HG02759 (cell line): ENCODE results near the gene RASAL2.
"Not testable (repeated sequence)": the region's sequence is repeated elsewhere in the genome, so short reads cannot be mapped to it uniquely, and the experiment has no call there.

Experiments
- ATAC-seq: cut with Tn5 transposase; IDR thresholded peaks from one replicate; pipeline ENCODE4 v1.9.1; 2021; ENCODE audit warnings: mild to moderate bottlenecking, moderate library complexity; ENCODE audit not compliant: unreplicated experiment

Gene RASAL2

DNA sequence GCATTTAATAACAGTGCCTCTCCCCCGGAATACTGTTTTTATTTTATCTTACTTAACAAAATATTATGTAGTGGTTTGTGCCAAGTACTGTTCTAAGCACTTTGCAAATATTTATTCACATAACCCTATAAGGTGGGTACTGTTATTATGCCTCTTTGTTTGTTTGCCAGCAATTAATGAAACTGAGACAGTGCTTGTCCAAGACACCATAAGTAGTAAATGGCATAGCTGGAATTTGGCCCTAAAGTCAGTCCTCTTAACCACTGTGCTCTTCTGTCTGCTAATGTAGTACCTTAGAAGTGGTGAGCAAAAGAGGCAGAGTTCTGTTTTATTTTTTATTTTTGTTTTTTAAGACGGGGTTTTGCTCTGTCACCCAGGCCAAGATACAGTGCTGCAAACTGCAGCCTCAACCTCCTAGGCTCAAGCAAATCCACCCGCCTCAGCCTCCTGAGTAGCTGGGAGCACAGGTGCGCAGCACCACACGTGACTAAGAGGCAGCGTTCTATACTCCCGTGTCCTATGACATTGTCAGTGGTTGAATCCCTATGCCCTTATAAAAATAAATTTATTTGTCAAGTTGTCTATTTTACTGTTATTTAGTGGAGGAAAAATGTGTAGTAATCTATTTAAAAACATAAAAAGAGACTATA, 237.1 kb downstream of the RASAL2 start:
- no peak for ATAC-seq

DNA sequence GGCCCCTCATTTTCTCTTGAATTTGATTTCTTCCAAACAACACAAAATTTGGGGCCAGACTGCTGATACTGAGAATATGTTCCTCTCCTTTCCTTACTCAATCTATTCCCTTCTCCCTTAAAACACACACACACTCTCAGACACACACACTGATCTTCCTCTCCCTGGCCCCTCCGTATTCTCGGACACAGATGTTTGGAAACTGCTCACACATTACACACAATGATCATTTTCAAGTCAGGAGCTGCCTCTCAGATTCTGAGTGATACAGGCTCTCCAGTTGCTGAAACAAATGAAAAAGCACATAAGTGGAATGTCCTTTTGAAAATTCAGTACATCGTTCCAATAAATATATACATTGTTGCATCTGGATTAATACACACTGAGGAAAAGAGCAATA, 241.5 kb downstream of the RASAL2 start:
- ATAC-seq, result no peak

DNA sequence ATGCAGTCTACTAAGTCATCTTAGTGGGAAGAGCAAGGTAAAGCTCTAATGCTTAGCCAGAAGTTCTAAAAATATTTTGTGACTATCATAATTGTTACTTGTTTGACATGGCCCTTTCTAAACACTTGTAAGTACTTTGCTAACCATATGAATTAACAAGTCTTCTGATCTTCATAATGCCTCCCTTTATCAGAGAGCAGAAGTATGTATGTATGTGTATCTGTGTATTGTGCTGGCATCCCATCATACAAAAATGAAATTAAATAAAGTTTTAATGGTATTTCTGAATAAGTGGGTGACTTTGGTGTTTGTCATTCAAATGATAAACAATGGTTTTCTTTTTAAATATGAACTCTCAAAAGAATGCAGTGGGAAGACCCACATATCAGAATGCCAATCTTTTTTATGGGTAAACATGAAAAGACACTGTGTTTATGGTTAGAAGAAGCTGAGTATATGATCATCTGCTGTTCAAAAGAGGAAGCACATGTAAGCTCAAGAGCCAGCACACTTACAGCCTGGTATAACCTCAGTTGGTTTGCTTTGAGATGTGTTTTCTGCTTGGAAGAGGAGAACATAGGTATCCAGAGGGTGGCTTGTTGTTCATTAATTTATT, 243.3 kb downstream of the RASAL2 start:
- ATAC-seq, result no peak

DNA sequence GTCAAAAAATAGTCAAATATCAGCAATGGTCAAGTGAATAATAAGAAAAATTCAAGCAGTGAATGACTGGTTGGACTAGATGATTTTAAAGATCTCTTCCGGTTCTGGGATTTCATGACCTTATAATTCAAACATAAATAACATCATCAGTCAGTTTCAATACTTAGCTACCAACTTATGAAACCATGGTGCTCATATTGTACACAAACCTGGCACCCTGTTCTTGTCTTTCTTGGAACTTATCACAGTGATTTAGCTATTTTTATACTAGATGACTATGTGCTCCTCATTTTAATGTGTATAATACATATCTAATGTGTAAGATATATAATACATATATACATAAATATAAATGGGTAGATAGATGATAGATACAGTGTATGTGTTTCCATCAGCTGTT, 245.9 kb downstream of the RASAL2 start:
- ATAC-seq, result no peak

DNA sequence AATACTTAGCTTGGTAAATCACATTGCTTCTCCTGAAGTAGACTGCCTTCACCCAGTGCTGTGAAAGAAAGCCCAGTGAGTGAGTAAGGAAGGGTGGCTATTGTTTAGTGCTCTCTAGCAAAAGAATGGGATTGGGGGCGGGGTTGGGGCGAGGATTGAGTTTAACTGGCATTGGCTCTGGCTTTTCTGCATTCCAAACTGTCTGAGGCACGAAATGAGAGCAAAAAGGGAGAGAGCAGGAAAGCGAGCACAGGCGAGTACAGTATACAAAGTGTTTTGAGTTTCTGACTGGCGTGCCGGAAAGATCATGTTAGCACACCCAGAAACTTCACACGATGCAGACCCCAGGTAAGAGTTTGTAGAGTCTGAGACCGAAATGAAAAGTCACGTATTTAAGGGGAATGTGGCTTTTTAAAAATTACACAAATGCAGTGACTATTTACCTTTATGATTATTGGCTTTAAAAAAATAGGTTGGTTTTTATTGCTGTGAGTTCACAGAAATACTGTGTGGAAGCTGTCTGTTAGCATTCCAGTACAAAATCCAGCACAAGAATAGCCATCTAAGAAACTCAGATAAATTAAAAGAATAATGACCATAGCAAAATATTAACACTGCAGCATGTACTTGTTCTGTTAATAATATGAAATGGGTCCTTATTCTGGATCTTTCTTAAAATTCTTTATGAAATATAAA, 247.5 kb downstream of the RASAL2 start:
- ATAC-seq, result no peak

DNA sequence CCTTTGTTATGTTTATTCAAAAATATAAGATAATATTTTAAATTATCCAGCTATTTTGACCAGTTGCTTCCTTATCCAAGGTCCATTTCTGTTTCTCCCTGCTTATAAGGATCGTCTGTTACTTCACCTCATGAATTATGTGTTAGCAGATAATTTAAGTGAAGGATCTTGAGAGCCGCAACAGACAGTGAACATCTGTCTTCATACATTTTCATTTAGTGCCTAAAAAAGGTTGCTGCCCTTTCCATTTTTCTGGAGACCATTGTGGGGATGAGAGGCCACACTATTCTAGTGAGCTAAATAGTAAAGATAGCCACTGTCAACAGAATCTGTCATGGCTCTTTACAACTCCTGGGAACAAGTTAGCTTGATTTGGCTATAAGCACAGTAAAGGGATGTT, 248.8 kb downstream of the RASAL2 start:
- ATAC-seq, result no peak

DNA sequence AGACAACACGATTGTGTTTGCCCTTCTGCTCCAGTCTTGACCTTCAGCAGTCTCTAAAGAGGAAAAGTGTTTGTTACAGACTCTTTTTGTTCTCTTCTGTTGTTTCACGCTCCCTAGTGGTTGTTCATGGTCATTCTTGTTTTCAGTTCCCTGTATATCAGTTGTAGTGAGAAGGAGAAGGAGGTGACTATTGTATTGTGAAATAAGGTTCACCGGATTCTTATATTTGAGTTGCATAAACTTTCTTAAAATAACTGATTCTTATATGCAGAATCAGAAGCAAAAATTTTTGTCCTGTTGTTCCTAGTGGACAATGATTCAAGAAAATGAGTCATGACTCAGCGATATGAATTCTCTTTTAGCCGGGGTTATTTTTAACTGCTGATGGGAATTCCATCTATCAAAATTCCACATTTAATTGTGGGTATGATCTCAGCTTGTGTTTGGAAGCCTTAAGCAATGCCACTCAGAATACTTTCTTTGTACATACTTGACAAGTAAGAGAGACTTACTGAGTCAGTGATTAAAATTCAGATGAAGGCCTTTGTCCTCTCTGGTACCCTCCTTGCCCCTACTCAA, 250.7 kb downstream of the RASAL2 start:
- peak; percentile 42 for ATAC-seq

DNA sequence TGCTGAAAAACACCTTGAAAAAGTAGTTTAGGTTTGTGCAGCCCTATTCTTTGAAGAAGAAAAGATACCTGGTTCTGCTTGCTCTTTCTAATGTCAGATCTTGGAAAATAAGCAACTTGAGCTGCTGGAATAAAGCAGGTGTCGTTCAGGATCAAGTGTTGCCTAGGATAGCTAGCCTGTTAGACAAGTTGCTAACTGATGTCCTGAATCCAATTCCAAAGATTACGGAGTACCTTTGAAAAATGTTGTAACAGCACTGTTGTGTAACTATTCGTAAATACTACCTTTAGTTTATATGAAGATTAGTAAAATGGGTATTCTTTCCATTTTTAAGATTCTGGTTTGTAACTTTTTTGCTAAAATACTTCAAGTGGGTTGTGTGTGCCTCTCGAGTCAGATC, 251.3 kb downstream of the RASAL2 start:
- no peak for ATAC-seq

DNA sequence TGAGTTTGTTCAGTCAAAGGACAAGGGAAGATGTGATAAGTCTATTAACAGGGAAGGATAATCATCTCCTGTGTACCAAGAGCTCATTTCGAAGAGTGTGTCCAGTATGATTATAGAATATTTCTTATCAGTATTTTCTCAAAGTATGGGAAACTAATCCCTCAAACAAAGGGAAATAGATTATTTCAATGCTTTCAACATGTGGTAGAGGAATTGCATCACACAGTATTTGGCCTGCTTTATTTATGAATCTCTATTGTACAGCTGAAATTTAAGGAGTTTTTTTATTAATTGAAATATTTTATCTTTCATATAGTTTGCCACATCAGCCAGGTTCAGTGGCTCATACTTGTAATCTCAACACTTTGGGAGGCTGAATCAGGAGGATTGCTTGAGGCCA, 251.9 kb downstream of the RASAL2 start:
- ATAC-seq, result no peak

DNA sequence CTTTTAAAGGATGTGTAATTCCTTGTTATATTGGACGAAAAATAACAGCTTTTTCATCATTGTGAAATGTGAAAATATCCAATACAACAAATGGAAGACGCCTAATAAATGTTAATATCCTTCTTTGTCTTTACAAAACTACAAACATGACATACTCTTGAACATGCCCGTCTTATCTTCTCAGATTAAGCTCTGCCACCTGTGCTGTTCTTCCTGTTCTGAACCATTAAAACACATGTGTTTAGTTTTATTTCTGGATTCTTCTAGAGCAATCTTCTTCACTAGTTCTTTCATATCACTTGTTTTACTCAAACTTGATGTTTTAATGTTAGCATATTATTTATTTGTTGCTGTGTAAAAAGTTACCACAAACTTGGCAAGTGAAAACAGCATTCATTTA, 255.9 kb downstream of the RASAL2 start:
- ATAC-seq, result no peak

DNA sequence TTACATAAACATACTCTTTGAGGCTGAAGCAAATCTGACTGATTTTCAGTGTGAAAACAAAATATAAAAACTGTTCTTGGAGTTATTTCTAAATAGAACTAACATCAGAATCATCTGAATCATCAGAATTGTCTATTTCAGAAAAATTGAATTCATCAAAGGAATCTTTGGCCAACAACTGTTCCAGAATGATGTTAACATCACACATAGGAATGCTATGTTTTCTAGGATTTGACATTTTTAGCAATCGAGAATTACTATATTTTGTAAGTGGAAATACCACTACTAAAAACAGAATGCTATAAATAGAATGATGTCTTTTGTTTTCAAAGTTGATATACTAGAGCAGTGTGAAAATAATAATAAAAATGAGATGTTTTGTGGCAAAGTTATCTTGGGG, 258.0 kb downstream of the RASAL2 start:
- not testable (repeated sequence) for ATAC-seq

DNA sequence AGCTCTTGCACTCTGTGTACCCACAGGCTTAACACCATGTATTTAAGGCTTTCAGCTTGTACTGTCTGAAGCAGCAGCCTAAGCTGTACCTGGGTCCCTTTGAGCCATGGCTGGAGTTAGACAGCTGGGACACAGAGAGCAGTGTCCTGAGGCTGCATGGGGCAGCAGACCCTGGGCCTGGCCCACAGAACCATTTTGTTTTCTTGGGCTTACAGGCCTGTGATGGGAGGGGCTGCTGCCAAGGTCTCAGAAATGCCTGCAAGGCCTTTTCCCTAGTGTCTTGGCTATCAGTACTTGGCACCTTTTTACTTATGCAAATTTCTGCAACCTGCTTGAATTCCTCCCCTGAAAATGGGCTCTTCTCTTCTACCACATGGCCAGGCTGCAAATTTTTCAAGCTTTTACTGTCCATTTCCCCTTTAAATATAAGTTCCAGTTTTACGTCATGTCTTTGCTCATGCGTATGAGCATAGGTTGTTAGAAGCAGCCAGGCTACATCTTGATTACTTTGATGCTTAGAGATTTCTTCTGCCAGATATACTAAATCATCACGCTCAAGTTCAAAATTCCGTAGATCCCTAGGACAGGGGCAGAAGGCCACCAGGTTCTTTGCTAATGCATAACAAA, 259.0 kb downstream of the RASAL2 start:
- no peak for ATAC-seq

DNA sequence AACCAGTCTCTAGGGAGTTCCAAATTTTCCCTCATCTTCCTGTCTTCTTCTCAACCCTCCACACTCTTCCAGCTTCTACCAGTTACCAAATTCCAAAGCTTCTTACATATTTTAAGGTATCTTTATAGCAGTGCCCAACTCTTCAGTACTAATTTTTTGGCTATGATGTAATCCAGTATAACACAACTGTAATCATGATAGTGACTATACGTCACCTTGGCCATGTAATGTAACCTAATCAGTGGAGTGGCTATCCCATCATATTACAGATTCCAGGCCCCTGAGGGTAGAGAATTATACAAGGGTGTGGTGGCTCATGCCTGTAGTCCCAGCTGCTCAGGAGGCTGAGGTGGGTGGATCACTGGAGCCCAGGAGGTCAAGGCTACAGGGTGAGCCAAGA, 259.6 kb downstream of the RASAL2 start:
- no peak for ATAC-seq

DNA sequence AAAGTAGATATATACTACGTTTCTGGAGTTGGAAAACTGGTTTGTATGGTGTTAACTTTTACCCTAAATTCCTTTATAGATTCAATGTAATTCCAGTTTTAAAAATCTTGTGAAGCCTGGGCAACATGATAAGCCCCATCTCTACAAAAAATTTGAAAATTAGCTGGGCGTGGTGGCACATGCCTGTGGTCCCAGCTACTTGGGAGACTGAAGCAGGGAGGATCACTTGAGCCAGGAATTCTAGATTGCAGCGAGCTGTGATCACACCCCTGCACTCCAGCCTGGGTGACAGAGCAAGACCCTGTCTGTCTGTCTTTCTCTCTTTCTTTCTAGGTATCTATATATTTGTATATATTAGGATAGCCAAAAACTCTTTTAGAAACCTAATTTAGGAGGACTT, 260.9 kb downstream of the RASAL2 start:
- no peak for ATAC-seq

DNA sequence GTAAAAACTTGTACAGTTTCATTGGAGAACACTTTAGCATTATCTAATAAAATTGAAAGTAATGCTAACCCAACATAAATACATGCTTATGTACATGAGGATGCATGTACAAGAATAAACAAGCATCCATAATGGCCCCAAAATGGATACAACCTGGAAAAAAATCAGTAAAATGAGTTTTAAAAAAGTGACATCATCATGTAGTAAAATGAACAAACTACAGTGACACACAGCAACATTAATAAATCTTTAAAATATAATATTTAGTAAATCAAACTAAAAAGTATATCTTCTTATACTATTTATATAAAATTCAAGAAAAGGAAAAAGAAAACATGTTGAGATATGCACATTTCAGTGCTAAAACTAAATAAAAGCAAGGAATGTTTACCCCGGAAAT, 262.4 kb downstream of the RASAL2 start:
- ATAC-seq, result no peak

DNA sequence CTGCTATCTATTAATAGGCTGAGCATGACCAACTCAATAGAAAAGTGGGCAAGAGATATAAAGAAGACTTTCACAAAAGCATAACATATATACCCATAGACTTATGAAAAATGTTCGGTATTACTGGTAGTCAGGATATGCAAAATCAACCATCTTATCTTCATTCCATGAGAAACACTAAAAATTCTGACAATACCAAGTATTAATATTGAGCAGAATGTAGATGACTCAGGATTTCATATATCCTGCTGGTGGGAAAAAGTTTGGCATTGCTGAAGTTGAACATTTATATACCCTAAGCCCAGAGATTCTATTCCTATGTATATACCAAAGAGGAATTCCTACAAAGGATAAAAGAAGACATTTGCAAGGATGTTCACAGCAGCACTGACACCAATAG, 264.6 kb downstream of the RASAL2 start:
- ATAC-seq, result no peak

DNA sequence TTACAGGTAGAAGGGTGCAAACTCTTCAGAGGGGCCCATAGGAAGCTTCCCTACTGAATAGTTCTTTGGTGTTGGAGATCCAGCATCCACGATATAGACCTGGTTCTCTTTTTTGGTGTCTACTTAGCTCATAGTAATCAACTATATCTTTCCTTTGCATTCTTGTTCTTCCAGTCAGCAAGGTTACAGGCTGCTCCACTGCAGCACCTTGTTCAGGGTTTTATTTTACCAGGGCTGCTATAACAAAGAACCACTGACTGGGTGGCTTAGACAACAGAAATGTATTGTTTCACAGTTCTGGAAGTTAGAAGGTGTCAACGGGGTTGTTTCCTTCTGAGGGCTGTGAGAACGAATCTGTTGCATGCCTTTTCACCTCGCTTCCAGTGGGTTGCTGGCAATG, 266.5 kb downstream of the RASAL2 start:
- ATAC-seq, result no peak

DNA sequence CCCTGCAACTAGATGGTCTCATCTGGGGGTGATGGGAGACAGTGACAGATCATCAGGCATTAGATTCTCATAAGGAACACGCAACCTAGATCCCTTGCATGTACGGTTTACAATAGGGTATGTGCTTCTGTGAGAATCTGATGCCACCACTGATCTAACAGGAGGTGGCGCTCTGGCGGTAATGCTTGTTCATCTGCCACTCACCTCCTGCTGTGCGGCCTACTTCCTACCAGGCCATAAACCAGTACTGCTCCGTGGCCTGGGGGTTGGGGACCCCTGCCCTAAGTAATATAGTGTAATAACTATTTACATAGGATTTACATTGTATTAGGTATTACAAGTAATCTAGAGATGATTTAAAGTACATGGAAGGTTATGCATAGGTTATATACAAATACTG, 267.9 kb downstream of the RASAL2 start:
- ATAC-seq, result no peak

DNA sequence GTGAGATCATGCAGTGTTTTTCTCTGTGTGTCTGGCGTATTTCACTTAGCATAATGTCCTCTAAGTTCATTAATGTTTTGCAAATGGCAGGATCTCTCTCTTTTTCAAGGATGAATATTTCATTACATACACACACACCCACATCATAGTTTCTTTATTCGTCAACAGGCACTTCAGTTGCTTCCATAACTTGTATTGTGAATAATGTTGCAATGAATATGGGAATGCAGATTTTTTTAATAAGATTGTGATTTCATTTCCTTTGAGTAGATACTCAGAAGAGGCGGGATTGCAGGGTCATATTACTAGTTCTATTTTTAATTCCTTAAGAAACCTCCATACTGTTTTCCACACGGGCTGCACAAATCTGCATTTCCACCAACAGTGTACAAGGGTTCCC, 268.8 kb downstream of the RASAL2 start:
- no peak for ATAC-seq

DNA sequence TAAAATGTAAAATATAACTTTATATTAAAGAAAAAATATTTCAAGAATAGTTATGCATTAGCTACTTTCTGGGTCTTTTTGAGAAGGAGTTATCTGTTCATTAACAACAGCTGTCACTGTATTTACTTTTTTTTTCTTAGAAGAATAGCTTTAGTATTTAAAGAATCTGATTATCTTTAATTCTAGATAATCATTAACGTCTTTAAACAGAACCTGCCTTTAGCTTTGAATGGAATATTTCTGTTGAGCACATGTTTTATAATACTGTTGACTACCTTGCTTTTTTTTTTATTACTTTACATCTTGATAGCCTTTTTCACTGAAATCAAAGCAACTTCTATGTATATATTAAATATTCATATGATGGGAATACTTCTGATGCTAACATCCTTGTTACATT, 270.9 kb downstream of the RASAL2 start:
- ATAC-seq, result no peak

DNA sequence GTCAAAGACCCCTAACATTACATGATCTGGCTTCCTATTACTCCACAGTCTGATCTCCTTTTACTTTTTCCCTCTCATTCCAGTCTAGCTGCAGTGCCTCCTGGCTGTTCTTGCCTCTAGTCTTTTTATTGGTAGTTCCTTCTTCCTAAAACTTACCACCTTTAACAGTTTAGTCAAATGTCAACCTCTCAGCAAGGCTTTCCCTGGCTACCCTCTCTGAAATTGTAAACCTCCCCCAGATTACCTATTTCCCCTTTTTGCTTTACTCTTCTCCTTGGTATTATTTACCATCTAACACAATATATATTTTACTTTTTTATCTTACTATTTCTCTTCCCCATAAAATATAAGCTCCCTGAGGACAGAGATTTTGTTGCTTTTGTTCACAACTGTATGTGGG, 273.2 kb downstream of the RASAL2 start:
- ATAC-seq, result no peak

DNA sequence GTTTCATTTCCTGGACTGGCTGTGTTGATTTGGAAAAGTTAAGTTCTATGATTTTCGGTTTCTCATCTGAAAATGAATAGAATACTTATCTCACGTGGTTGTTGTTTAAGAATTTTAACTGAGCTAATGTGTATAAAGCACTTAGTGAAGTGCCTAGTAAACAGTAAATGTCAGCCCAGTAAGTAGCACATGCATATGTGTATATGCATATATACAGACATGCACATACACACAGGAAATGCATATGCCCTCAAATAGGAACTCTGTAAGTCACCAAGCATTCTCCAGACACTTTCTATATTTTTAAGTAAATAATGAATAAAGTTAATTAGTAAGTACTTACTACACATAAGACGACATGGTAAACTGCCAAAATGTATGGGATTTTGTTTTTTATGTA, 274.3 kb downstream of the RASAL2 start:
- ATAC-seq, result no peak
